ENCODE data around the gene TBPL1.

The TBPL1 gene

DNA sequence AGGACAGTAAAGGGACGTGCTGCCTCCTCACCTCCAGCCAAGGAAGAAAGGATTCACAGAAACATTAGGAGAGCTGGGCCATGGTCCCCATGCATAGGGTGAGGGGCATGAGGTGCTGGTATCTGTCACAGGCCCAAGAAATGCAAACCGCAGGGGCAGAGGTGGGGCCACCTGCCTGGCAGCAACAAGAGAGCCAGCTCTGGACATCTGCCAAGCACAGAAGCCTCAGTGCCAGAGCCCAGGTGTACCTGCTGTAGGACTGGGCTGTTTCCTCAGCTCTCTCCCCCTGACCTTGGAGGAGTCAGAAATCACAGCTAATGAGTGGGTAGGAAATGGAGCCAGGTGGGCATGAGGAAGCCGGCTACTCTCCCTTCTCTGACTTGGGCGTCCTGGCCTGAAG lies 54.1 kb downstream of the TBPL1 start:
- DNase-seq: no peak

- no peak for DNase-seq
Observed at GRCh38 chr6:134009876-134010275, 56.9 kb downstream of the TBPL1 start.

DNA sequence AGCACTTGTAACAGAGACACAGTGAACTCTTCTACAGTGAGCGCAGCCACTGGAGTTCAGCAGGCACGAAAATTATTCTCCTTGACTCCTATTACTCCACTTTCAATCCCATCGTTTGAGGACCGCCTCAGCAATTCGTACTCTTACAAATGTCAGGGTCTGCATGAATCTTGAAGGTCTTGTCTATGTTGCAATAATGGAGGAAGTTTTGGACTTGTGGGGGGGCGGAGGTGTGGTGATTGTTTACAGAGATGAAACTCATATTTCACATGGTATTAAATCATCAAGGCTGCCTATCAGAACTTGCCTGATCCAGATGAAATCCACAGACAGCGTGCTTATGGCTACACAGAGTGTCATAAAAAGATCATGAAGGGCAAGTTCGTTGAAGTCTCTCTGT lies 57.4 kb downstream of the TBPL1 start:
- no peak for DNase-seq

- DNase-seq: no peak
Observed at GRCh38 chr6:134010974-134011373, 58.0 kb downstream of the TBPL1 start.

- no peak for DNase-seq
Observed at GRCh38 chr6:134014588-134015137, 61.6 kb downstream of the TBPL1 start.

DNA sequence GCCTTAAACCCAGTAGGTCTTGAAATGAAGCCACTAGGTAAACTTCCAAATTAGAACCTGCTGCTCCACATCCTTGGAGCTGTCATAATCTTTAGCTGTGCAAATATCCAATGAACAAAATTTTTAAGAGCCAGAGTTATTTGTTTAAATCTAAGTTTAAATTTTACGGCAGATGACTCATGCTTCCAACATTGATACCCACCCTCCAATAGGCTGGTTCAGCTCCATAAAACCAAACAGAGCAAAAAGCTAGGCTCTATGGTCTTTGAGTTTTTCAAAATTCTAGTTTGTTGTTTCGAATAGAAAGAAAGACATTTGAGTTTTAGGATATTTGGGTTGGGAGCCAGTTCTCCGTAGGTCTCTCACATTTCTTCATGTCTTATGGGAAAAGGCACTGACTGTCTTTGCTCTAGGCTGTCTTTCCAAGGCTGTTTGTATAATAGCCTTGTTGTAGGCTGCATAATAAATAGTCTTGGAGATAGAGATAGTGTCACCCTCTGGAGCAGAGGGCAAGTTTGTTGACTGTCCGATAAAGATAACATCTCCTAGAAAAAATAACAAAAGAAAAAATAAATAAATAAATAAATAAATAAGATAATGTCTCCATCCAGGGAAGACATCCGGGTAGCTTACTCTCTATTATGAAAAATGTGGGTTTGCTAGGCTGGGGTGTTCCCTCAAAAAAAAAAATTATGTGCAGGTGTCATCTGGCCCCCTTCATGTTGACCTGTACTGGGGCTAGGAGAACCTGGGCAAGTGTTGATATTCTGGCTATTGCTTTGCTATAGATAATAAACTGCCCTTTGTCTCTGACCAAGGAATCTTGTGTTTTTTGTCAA lies 62.9 kb downstream of the TBPL1 start:
- no peak for DNase-seq

- no peak for DNase-seq
Observed at GRCh38 chr6:134016558-134016814, 63.5 kb downstream of the TBPL1 start.

- no peak for DNase-seq
Observed at GRCh38 chr6:134020071-134020470, 67.0 kb downstream of the TBPL1 start.

DNA sequence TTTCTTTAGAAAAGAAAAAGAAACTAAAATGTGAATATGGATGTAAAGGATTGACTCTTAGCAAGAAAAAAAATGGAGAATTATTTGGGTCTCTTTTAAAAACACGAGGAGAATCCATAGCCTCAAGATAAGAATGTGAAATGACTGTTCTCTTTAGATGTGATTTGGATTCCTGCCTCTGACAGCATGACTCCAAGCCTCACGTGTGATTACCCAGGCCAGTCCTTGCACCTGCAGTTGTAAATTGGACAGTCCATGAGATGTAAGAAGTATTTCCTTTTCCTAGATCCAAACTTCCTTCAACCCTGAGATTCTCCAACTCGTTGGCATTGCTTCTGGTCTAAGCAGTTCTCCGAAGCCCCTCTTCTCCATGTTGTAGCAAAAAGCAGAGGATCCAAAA lies 67.5 kb downstream of the TBPL1 start:
- no peak for DNase-seq

DNA sequence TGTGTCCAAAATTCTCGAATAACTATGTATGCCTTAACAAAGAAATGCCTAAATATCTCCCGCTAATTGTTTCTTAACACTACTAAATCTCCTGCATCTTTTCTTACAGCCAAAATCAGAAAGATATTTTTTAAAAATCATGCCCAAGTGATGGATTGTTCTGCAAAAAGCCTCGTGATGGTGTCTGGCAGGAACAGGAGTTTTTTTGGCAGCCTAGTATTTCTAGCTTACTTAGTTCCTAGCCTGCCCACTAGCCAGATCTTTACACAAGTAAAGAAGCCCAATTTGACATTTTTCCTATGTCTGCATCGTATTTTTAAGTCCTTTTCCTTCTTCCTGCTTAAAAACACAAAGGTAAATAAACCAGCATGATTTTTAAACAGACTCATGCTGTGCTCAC lies 67.9 kb downstream of the TBPL1 start:
- no peak for DNase-seq

GRCh38 chr6:134021396-134022122 lies 68.5 kb downstream of the TBPL1 start:
- DNase-seq: no peak

DNA sequence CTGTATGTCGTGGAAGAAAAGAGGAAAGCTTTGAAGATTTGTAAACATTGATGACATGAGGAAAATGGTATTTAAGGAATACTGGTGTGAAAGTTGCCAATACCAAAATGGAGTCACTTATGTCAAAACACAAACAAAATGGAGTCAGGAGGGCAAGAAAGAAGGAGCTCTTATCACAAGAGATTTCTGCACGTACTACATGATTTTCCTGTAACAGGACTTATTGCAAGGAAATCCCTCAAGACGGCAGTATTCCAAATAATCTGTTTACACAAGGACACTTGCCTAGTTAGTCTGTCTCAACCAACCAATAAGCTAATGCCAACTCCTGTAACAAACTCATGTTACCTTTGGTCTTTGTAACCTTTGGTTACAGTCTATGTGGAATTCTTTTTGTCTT lies 69.6 kb downstream of the TBPL1 start:
- DNase-seq: no peak

DNA sequence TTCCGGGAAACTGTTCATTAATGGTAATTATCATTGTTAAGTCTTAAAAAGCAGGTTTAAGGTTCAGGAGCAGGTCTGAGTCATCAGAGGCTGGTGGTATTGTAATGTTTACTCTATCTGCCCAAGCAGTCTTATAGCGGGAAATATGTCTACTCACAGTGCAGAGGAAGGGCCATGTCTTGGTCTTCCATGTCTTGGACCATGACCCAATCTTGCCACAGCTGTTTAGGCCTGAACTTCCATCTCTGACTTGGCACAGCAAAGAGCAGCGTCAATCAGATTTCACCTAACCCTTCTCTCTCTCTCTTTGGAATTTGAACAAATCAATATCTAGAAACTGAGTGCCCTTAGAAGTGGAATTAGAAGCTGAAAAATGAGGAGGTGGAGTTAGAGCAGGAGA lies 73.6 kb downstream of the TBPL1 start:
- DNase-seq: no peak

GRCh38 chr6:134028438-134028837 lies 75.4 kb downstream of the TBPL1 start:
- no peak for DNase-seq

GRCh38 chr6:134029495-134030455 lies 76.8 kb downstream of the TBPL1 start:
- no peak for DNase-seq

- no peak for DNase-seq
Observed at GRCh38 chr6:134031696-134032255, 78.8 kb downstream of the TBPL1 start.

- no peak for DNase-seq
Observed at GRCh38 chr6:134034478-134034877, 81.5 kb downstream of the TBPL1 start.

- DNase-seq: no peak
Observed at GRCh38 chr6:134034961-134035822, 82.2 kb downstream of the TBPL1 start.

DNA sequence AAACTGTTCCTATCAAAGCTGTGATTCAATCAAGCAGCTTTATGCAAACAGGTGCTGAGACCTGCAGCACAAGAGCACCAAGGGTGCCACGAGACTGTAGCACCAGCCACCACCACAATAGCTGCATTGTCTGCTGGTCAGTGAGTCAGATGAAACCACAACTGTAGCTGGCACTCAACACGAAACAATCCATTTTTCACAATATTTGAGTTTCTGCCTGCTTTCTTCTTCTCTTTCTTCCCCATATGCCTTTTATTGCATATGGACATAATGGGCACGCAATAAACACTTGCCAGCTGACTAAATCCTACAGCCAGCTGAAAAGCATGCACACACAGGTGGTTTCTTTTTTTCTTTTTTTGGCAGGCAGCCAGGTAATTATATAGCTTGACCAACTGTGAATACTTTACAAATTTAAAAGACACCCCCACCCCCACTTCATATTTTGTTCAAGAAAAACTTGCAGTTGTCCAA lies 82.8 kb downstream of the TBPL1 start:
- no peak for DNase-seq

DNA sequence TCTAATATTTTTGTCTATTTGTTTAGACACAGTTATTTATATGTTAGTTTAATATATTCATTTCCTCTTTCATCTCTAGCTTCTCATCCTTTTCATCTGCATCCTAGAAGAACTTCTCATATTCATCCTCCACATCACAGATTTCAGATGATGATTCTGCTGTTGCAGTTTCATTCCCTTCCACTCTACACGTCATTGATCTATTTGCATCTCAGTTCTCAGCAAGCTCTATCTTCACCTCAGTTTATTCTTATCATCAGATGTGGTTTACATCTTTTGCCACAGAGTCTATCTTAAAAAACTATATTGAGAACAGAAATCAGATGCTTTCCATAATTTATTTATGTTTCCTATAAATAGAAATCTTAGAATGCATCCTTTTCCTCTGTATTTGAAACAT lies 86.1 kb downstream of the TBPL1 start:
- DNase-seq: no peak
